Naive thymus-derived CD4-positive, alpha-beta T cell (primary cell): ENCODE data around the gene RFXAP. TPM values are rescaled to one million over a fixed set of nuclear protein-coding genes. Genes with fewer than 3 reads are reported as not detected.

Experiments used
- ATAC-seq: fragments of 150-1000 bp; cut with Tn5 transposase; 2 replicates; pipeline ENCODE4 v1.10.0; 2021; ENCODE audit warnings: mild to moderate bottlenecking, moderate library complexity
- CTCF ChIA-PET: fragments of 350-600 bp; sonication (Branson Sonifier 250); formaldehyde crosslinking; loops from one replicate; lab custom pipeline; 2021; ENCODE audit warnings: antibody characterized with exemption; lab: Charles Lee
- POLR2A ChIA-PET: fragments of 350-600 bp; sonication (Branson Sonifier 250); formaldehyde crosslinking; loops from one replicate; lab custom pipeline; 2021; ENCODE audit warnings: antibody characterized with exemption, inconsistent platforms; lab: Charles Lee
- DNase-seq, 9 donors: peaks; one replicate each; pipeline versions ENCODE4 v3.0.0 to v3.0.0-alpha.2; 2020 to 2022; ENCODE audit warnings: mixed read lengths in 1 of 9
- H3K27ac ChIP-seq: one replicate; pipeline ENCODE4 v1.7.0; 2013; ENCODE audit warnings: mild to moderate bottlenecking, low read depth, low read length, moderate library complexity
- H3K27me3 ChIP-seq, 2 donors: one replicate each; pipeline ENCODE4 v1.7.0; 2013; ENCODE audit warnings: low read length in 2 of 2, mild to moderate bottlenecking in 2 of 2, moderate library complexity in 2 of 2; ENCODE audit not compliant: control insufficient read depth in 2 of 2, insufficient read depth in 2 of 2
- H3K36me3 ChIP-seq, 3 experiments: 1 replicate in 2 of 3; 2 replicates in 1 of 3; pipeline ENCODE4 v1.7.0; 2013; ENCODE audit warnings: low read length in 3 of 3, mild to moderate bottlenecking in 3 of 3, moderate library complexity in 1 of 3; ENCODE audit not compliant: insufficient read depth in 3 of 3, control insufficient read depth in 2 of 3
- H3K4me1 ChIP-seq, 2 donors: one replicate each; pipeline ENCODE4 v1.7.0; 2013; ENCODE audit warnings: low read length in 2 of 2, mild to moderate bottlenecking in 2 of 2, moderate library complexity in 1 of 2; ENCODE audit not compliant: control insufficient read depth in 2 of 2, insufficient read depth in 2 of 2
- H3K4me3 ChIP-seq: 2 replicates; pipeline ENCODE4 v1.7.0; 2013; ENCODE audit warnings: mild to moderate bottlenecking, low read length
- H3K9me3 ChIP-seq, 3 experiments: 1 replicate in 2 of 3; 2 replicates in 1 of 3; pipeline ENCODE4 v1.7.0; 2013; ENCODE audit warnings: low read length in 3 of 3; ENCODE audit not compliant: control insufficient read depth in 2 of 3
- H3K27ac Mint-ChIP-seq, 9 donors: one replicate each; pipeline ENCODE4 v1.8.0; 2020 to 2022; ENCODE audit warnings: mixed read lengths in 9 of 9, mild to moderate bottlenecking in 8 of 9, moderate library complexity in 5 of 9, inconsistent platforms in 2 of 9
- H3K27me3 Mint-ChIP-seq, 5 donors: one replicate each; pipeline ENCODE4 v1.8.0; 2021 to 2022; ENCODE audit warnings: mixed read lengths in 5 of 5, mild to moderate bottlenecking in 1 of 5
- H3K36me3 Mint-ChIP-seq, 5 donors: one replicate each; pipeline ENCODE4 v1.8.0; 2020 to 2022; ENCODE audit warnings: mixed read lengths in 5 of 5, mild to moderate bottlenecking in 3 of 5, inconsistent platforms in 1 of 5
- H3K4me1 Mint-ChIP-seq, 7 donors: one replicate each; pipeline ENCODE4 v1.8.0; 2020 to 2022; ENCODE audit warnings: mixed read lengths in 7 of 7, mild to moderate bottlenecking in 3 of 7, inconsistent platforms in 1 of 7
- H3K4me3 Mint-ChIP-seq, 10 donors: one replicate each; pipeline ENCODE4 v1.8.0; 2020 to 2022; ENCODE audit warnings: mild to moderate bottlenecking in 10 of 10, mixed read lengths in 10 of 10, moderate library complexity in 6 of 10, inconsistent platforms in 2 of 10
- H3K9me3 Mint-ChIP-seq, 11 donors: one replicate each; pipeline ENCODE4 v1.8.0; 2020 to 2022; ENCODE audit warnings: mixed read lengths in 11 of 11, mild to moderate bottlenecking in 4 of 11, inconsistent platforms in 1 of 11, moderate library complexity in 1 of 11
- intact Hi-C, 2 donors: fragments of 100-400 bp; cut with micrococcal nuclease; formaldehyde crosslinking; loops; one replicate each; pipeline ENCODE4 v1.15.1; 2023
- polyA plus RNA-seq, 2 donors: library from polyadenylated mRNA; unstranded; fragments of 300-500 nt; fragmentation: Illumina TruSeq; gene quantifications; one replicate each; pipeline ENCODE4 v1.2.3, GENCODE V29; 2021
- total RNA-seq, 6 experiments: library from RNA in 5 of 6; stranded (reverse) in 5 of 6; gene quantifications; 1 replicate in 5 of 6; 2 replicates in 1 of 6; pipeline ENCODE4 v1.2.3 and lab custom pipeline; 2021 to 2026

Gene RFXAP
- total and polyA plus RNA-seq, 7 experiments from 2014 or later = 2.4 to 12.7 (median 7.9) TPM

DNA sequence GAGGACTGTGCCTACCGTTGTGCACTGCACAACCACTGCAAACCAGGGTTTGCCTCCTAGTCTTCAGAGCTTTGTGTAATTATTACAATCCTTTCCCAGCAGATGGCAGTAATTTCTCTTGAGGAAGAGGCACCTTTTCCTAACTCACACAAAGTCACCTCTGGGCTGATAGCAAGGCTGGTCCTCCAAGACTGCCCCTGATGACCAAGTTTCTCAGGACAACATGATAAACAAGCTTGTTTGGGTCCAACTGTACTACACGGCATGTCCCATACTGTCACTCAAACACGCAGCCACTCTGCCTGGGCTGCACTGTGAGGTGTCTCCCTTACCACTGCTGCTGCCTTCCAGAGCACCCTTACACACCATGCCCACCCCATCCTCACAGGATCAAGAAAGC is 39.3 kb downstream of the RFXAP start:
- intact Hi-C loops = loop anchor here (1.0 to 5.0 kb wide), 4 partner anchors 123 to 211 kb away; no protein-coding TSS in a partner anchor
- Histone ChIP-seq H3K9me3 (no peaks in the 10 kb centered on the region), H3K27ac (no peak overlapping the region), H3K27me3 (no peaks in the 10 kb centered on the region), H3K4me3 (no peak overlapping the region), H3K36me3 (no peaks in the 10 kb centered on the region), H3K4me1 (no peaks in the 10 kb centered on the region)
- peak in 2 of 9 donors; percentile 1 to 3 for DNase-seq
- Mint-ChIP-seq H3K36me3 (no peaks in the 10 kb centered on the region), H3K27me3 (peaks cover 5 to 41% (median 25%) of the 10 kb centered on the region in 5 donors), H3K4me1 (peaks cover 0 to 11% (median 0%) of the 10 kb centered on the region in 7 donors), H3K9me3 (peaks cover 0 to 2% (median 0%) of the 10 kb centered on the region in 11 donors), H3K27ac (no peak overlapping the region), H3K4me3 (no peak overlapping the region)
- ChIA-PET POLR2A (no interaction called here), CTCF (interaction anchor here (0.6 to 1.6 kb wide), 2 partner anchors 10 to 153 kb away, joined by 3 to 4 read pairs; no protein-coding TSS in a partner anchor)
- ATAC-seq = no peak

DNA sequence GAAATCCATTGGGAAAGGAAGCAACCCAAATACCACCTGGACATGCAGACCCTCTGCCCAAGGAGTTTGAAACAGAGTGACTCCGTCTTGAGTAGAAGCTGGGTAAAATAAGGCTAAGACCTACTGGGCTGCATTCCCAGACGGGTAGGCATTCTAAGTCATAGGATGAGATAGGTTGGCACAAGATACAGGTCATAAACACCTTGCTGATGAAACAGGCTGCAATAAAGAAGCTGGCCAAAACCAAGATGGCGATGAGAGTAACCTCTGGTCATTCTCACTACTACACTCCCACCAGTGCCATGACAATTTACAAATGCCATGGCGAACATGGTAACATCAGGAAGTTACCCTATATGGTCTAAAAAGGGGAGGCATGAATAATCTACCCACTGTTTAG is 40.2 kb downstream of the RFXAP start:
- intact Hi-C loops = loop anchor here in 1 of 2 donors (2.0 to 5.0 kb wide), 2 partner anchors 123 to 210 kb away; no protein-coding TSS in a partner anchor
- H3K9me3 Mint-ChIP-seq = peaks cover 0 to 2% (median 0%) of the 10 kb centered on the region in 11 donors
- H3K4me1 Mint-ChIP-seq = peaks cover 0 to 11% (median 0%) of the 10 kb centered on the region in 7 donors

DNA sequence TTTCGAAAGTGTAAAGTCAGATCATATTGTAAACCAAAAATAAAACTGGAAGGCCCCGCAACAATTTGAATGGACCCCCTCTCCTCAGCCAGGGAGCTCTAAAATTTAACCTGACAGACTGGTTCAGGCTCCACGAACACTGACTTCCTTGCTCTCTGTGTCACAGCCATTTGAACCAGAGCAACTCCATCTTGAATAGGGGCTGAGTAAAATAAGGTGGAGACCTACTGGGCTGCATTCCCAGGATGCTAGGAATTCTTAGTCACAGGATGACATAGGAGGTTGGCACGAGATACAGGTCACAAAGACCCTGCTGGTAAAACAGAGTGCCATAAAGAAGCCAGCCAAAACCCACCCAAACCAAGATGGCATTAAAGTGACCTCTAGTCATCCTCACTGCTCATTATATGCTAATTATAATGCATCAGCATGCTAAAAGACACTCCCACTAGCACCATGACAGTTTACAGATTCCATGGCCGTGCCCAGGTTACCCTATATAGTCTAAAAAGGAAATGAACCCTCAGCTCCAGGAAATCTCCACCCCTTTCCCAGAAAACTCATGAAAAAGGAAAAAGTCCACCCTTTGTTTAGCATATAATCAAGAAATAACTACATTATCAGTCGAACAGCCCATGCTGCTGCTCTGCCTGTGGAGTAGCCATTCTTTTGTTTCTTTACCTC is 43.1 kb downstream of the RFXAP start:
- Mint-ChIP-seq H3K27me3 (peaks cover 33 to 49% (median 40%) of the 10 kb centered on the region in 5 donors), H3K27ac (no peak overlapping the region), H3K4me3 (no peak overlapping the region), H3K9me3 (no peaks in the 10 kb centered on the region), H3K36me3 (no peaks in the 10 kb centered on the region), H3K4me1 (peaks cover 0 to 11% (median 0%) of the 10 kb centered on the region in 7 donors)
- ChIA-PET POLR2A (no interaction called here), CTCF (no interaction called here)
- H3K27ac ChIP-seq = no peak overlapping the region
- intact Hi-C loops = no loop called here
- H3K27me3 ChIP-seq = peaks cover 0 to 2% of the 10 kb centered on the region in 2 donors
- ATAC-seq = no peak
- H3K9me3 ChIP-seq = no peaks in the 10 kb centered on the region
- no peak overlapping the region for H3K4me3 ChIP-seq
- H3K4me1 ChIP-seq = no peaks in the 10 kb centered on the region
- H3K36me3 ChIP-seq = no peaks in the 10 kb centered on the region
- no peak for DNase-seq

More for the DNA sequence above, 40.2 kb downstream of the RFXAP start:
- no peaks in the 10 kb centered on the region for H3K27me3 ChIP-seq
- H3K4me1 ChIP-seq = no peaks in the 10 kb centered on the region
- POLR2A ChIA-PET = no interaction called here
- Mint-ChIP-seq H3K36me3 (no peaks in the 10 kb centered on the region), H3K27ac (no peak overlapping the region), H3K4me3 (no peak overlapping the region), H3K27me3 (peaks cover 12 to 51% (median 25%) of the 10 kb centered on the region in 5 donors)
- no peak overlapping the region for H3K4me3 ChIP-seq
- no peaks in the 10 kb centered on the region for H3K9me3 ChIP-seq
- CTCF ChIA-PET = interaction anchor here (1.6 kb wide), 1 partner anchor 9 kb away, joined by 3 read pairs; no protein-coding TSS in a partner anchor
- H3K36me3 ChIP-seq = no peaks in the 10 kb centered on the region
- no peak for ATAC-seq
- H3K27ac ChIP-seq = no peak overlapping the region
- no peak for DNase-seq

DNA sequence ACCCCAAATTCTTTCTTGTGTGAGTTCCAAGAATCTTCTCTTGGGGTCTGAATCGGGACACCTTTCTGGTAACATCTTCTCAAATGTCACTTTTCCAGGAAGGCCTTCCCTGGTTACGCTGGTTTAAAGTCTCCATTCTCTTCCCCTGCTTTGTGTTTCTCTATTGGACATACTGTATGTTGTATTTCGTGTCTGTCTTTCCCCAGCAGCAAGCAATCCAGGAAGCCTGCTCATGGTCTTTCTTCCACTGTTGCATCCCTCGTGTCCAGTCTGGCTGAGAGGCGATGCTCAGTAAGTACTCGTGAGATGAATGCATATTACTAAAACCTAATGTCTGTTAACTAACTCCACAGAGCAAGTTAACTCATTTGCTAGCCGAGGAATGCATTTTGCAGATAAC is 43.7 kb downstream of the RFXAP start:
- intact Hi-C loops = no loop called here
- Mint-ChIP-seq H3K4me1 (peaks cover 0 to 11% (median 0%) of the 10 kb centered on the region in 7 donors), H3K36me3 (no peaks in the 10 kb centered on the region), H3K27me3 (peaks cover 36 to 51% (median 43%) of the 10 kb centered on the region in 5 donors), H3K27ac (no peak overlapping the region), H3K4me3 (no peak overlapping the region), H3K9me3 (no peaks in the 10 kb centered on the region)
- Histone ChIP-seq H3K27me3 (peaks cover 0 to 4% of the 10 kb centered on the region in 2 donors), H3K4me3 (no peak overlapping the region), H3K36me3 (no peaks in the 10 kb centered on the region), H3K4me1 (no peaks in the 10 kb centered on the region), H3K27ac (no peak overlapping the region), H3K9me3 (no peaks in the 10 kb centered on the region)
- POLR2A ChIA-PET = no interaction called here
- DNase-seq (no peak), ATAC-seq (no peak)
- CTCF ChIA-PET = no interaction called here

DNA sequence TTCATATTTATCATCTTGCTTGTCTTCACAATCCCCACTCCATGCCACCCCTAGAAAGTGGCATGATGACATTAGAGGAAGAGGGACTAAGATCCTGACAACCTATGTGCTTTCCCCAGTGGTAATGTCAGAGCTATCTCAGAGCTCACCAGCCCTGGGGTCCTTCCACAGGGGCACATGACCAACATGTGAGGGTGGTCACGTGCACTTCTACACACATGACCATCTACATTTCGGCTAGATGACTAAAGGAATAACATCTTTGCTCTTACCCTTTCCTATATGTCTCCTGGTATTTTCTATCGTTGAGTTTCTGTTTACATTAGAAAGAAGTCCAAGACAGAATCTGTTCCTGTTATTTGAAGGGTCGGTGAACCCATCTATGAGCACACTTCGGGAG is 46.2 kb downstream of the RFXAP start:
- CTCF ChIA-PET = no interaction called here
- POLR2A ChIA-PET = no interaction called here
- Histone ChIP-seq H3K9me3 (no peaks in the 10 kb centered on the region), H3K27ac (no peak overlapping the region), H3K36me3 (no peaks in the 10 kb centered on the region), H3K27me3 (peaks cover 0 to 4% of the 10 kb centered on the region in 2 donors), H3K4me1 (no peaks in the 10 kb centered on the region), H3K4me3 (no peak overlapping the region)
- Mint-ChIP-seq H3K9me3 (no peaks in the 10 kb centered on the region), H3K27ac (no peak overlapping the region), H3K27me3 (peaks cover 32 to 54% (median 34%) of the 10 kb centered on the region in 5 donors), H3K4me1 (peaks cover 0 to 11% (median 0%) of the 10 kb centered on the region in 7 donors), H3K4me3 (no peak overlapping the region), H3K36me3 (no peaks in the 10 kb centered on the region)
- no peak for DNase-seq
- intact Hi-C loops = no loop called here
- no peak for ATAC-seq

DNA sequence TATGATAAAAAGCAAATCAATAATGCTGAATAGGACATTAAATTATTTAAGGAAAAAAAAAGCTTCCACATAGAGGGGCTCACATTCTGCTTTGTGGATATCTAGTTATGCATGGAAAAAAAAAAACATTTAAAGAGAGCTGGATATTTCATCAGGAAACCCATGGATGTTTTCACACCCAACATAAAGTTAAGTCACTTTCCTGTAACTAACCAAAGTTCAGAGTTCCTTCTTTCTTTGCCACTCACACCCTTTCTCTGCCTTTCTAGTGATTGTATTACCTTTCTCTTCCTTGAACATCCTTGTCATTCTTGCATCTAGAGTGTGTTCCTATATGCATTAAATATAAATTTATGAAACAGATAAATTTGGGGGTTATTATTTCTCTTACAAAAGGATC is 47.2 kb downstream of the RFXAP start:
- H3K4me3 Mint-ChIP-seq = no peak overlapping the region
- DNase-seq = no peak
- H3K36me3 Mint-ChIP-seq = no peaks in the 10 kb centered on the region
- H3K9me3 Mint-ChIP-seq = no peaks in the 10 kb centered on the region
- Histone ChIP-seq H3K9me3 (no peaks in the 10 kb centered on the region), H3K27me3 (peaks cover 0 to 4% of the 10 kb centered on the region in 2 donors), H3K36me3 (no peaks in the 10 kb centered on the region), H3K27ac (no peak overlapping the region), H3K4me1 (no peaks in the 10 kb centered on the region), H3K4me3 (no peak overlapping the region)
- intact Hi-C loops = no loop called here
- H3K27me3 Mint-ChIP-seq = peaks cover 33 to 51% (median 34%) of the 10 kb centered on the region in 5 donors
- CTCF ChIA-PET = no interaction called here
- peaks cover 0 to 11% (median 0%) of the 10 kb centered on the region in 7 donors for H3K4me1 Mint-ChIP-seq
- POLR2A ChIA-PET = no interaction called here
- no peak for ATAC-seq
- H3K27ac Mint-ChIP-seq = no peak overlapping the region
